Bronchial epithelial cell (primary cell): ENCODE data around the gene CRACDL. TPM values are rescaled to one million over a fixed set of nuclear protein-coding genes. Genes with fewer than 3 reads are reported as not detected.
A peak's percentile ranks its signal among the peaks of the same experiment; 100 is the strongest.

Experiments
- DNase-seq: peaks from one replicate; pipeline ENCODE4 v3.0.0-alpha.2; 2010; ENCODE audit warnings: low read depth
- FAIRE-seq: peaks from 2 replicates; lab custom pipeline; 2011; peaks lifted over from hg19 to GRCh38; lab: Jason Lieb, UNC
- H3K27me3 ChIP-seq: 2 replicates; pipeline ENCODE4 v1.5.1; 2011; ENCODE audit warnings: low read length; ENCODE audit not compliant: control insufficient read depth, insufficient read depth
- H3K36me3 ChIP-seq: 2 replicates; pipeline ENCODE4 v1.5.1; 2011; ENCODE audit warnings: low read length; ENCODE audit not compliant: control insufficient read depth, insufficient read depth
- H3K4me3 ChIP-seq: 2 replicates; pipeline ENCODE4 v1.5.1; 2011; ENCODE audit warnings: mild to moderate bottlenecking, low read depth, low read length, control low read depth
- CTCF ChIP-seq: IDR thresholded peaks from 2 replicates; pipeline ENCODE4 v1.5.1; 2011; ENCODE audit warnings: mild to moderate bottlenecking, moderate library complexity, low read length, control low read depth, inconsistent platforms; ENCODE audit not compliant: insufficient read depth, severe bottlenecking
- total RNA-seq: library from RNA; depleted of rRNA; stranded (reverse); fragments of >200 nt; gene quantifications from 2 replicates; pipeline ENCODE4 v1.2.1, GENCODE V29; 2014

The CRACDL gene
- total RNA-seq, 1 donor from 2014 or later = 0.26 TPM

- DNase-seq = no peak
- no peak overlapping the region for H3K4me3 ChIP-seq
- no peaks in the 10 kb centered on the region for H3K27me3 ChIP-seq
- no peak for TF ChIP-seq CTCF
- FAIRE-seq = no peak
- H3K36me3 ChIP-seq = no peaks in the 10 kb centered on the region
These were observed 120.2 kb downstream of the CRACDL start for GRCh38 chr2:98815795-98816194.

GRCh38 chr2:98811766-98812165 is 124.3 kb downstream of the CRACDL start:
- FAIRE-seq (no peak), DNase-seq (no peak)
- no peak overlapping the region for H3K4me3 ChIP-seq
- H3K36me3 ChIP-seq = no peaks in the 10 kb centered on the region
- no peak for TF ChIP-seq CTCF
- H3K27me3 ChIP-seq = no peaks in the 10 kb centered on the region

GRCh38 chr2:98810588-98810928 is 125.5 kb downstream of the CRACDL start:
- DNase-seq = no peak
- Histone ChIP-seq H3K4me3 (no peak overlapping the region), H3K36me3 (no peaks in the 10 kb centered on the region), H3K27me3 (no peaks in the 10 kb centered on the region)
- TF ChIP-seq CTCF = no peak
- FAIRE-seq = no peak

GRCh38 chr2:98809878-98810587 is 126.0 kb downstream of the CRACDL start:
- no peak for TF ChIP-seq CTCF
- DNase-seq (peak; percentile 9), FAIRE-seq (no peak)
- no peaks in the 10 kb centered on the region for H3K36me3 ChIP-seq
- no peak overlapping the region for H3K4me3 ChIP-seq
- H3K27me3 ChIP-seq = no peaks in the 10 kb centered on the region

GRCh38 chr2:98809116-98809515 is 126.9 kb downstream of the CRACDL start:
- no peak for DNase-seq
- no peaks in the 10 kb centered on the region for H3K36me3 ChIP-seq
- H3K4me3 ChIP-seq = no peak overlapping the region
- no peaks in the 10 kb centered on the region for H3K27me3 ChIP-seq
- no peak for TF ChIP-seq CTCF
- FAIRE-seq = peak; percentile 18

GRCh38 chr2:98808546-98808945 is 127.5 kb downstream of the CRACDL start:
- Histone ChIP-seq H3K27me3 (no peaks in the 10 kb centered on the region), H3K4me3 (no peak overlapping the region), H3K36me3 (no peaks in the 10 kb centered on the region)
- TF ChIP-seq CTCF = no peak
- DNase-seq (no peak), FAIRE-seq (peak; percentile 28)
